Daoy (cell line): ENCODE results near the gene SPATA3. TPM values are rescaled to one million over a fixed set of nuclear protein-coding genes. Genes with fewer than 3 reads are reported as not detected.

Experiments
- DNase-seq: peaks from one replicate; pipeline ENCODE4 v3.0.0-alpha.2; 2015; ENCODE audit warnings: low read depth
- total RNA-seq: library from RNA; depleted of rRNA; stranded (reverse); fragments of >200 nt; shearing (Covaris generic); gene quantifications from 2 replicates; pipeline ENCODE4 v1.2.3, GENCODE V29; 2014; rRNA removed

The SPATA3 gene
- total RNA-seq, 1 experiment from 2014 or later, result not detected

- no peak for DNase-seq
Observed at GRCh38 chr2:231049286-231050017, 53.5 kb downstream of the SPATA3 start.

DNA sequence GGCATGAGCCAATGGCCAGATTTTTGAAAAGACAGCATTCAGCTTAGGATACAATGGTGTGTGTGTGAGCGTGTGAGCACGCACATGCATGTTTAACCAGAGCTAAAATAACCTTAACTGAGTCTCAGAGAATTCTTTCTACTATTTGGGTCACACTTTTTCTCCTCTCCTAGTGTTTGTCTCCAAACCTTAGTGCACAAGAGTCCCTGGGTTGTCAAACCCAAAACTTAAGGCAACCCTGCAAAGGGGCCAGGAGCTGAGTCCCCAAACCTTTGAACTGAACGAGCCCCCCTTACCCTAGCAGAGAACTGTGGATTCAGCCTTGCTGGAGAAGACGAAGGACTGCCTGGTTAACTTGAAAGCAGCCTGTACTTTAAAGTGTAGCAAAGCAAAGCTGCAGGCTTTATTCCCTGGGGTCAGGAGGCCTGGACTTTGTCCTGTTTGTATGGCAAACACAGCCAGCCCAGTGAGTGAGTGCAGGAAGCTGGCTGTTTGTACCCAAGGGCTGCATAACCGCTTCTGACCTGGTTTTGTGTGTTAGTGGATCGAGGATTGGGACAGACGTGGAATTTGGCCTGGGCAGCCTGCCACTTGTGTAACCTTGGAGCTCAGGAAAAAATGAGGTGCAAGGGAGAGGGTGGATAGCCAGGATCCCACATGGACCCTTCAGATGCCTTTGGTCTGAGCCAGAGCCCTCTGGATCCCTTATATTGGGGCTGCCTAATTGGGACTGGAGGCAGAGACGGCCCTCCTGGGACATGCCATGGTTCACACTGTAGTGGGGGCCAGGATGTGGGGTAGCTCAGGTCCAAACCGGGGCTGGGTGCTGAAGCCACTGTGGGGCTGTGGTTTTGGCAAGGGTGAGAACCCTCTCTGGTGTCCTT, 54.3 kb downstream of the SPATA3 start:
- DNase-seq, result no peak

- no peak for DNase-seq
Observed at GRCh38 chr2:231051116-231051515, 55.2 kb downstream of the SPATA3 start.

- peak; percentile 89 for DNase-seq
Observed at GRCh38 chr2:231052494-231053451, 56.9 kb downstream of the SPATA3 start.

DNA sequence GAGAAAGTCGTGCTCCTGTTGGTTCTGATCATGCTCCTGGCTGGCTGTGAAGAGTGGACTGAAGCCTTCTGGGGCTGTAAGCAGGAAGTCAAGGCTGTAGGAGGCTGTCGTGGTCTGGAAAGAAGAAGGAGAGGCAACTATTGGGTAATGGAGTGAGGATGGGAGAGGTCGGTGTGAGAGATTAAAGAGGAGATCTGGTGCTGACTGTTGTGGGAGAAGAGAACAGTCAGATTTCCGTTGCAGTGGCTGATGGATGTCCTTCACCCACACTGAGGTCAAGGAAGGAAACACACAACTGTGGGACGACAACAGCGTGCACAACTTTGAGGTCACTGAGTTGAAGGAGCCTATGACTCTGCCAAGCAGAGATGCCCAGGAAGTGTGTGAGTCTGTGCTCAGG, 57.9 kb downstream of the SPATA3 start:
- DNase-seq, result no peak

DNA sequence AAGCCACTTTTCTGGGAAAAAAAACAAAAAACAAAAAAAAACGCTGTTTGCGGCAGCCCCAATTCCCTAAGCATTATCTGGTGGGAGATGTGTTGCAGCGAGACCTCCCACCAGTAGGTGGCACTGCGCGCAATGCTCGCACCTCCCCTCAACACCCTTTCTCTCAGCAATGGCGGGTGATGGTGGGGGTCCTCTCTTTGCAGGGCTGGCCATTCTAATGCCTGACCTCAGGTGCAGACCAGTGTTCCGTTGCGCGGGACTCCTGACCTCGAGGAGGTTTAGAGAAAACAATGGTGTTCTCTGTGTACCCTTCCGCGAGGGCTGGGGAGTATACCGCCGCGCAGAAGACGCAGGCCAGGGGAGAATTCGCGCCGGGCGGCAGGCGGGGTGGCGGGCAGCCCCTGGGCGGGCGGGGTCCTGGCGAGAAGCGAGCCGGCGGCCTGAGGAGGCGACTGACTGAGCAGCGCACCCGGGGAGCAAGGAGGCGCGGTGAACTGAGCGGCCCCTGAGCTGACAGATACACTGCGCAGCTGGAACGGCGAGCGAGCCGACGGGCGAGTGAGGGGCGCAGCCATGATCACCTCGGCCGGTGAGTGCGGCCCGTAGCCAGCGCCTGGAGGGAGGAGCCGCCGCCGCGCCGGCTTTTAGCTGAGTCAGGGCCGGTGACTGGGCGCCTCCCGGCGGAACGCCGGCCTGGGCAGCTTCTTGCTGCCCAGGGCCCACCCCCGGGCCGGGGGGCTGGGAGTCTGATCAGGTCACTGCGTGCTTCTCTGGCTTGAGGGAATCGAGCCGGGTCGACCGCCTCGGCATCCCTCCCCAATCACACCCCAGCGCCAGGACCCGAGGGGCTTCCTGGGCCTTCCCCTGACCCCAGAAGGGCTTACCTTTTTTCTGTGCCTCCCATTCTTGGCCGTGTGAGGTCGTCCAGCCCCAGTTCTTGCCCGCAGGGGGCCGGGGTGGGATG, 60.8 kb downstream of the SPATA3 start, which contains the start of gene PSMD1:
Gene PSMD1, plus strand, starts transcription at position 415 of the 964 bp plus-strand sequence. Its CDS starts 159 bp downstream, at position 574.
- DNase-seq, result peak; percentile 94

GRCh38 chr2:231057590-231057989, 61.7 kb downstream of the SPATA3 start:
- no peak for DNase-seq

Other genes starting within 250 kb of the SPATA3 start
- 41.8 and 41.9 TPM in 2 replicates for gene ITM2C, start 131.2 kb upstream of the SPATA3 start, total RNA-seq
- not detected in 2 replicates for gene GPR55, start 70.9 kb upstream of the SPATA3 start, total RNA-seq
- gene C2orf72, start 41.4 kb downstream of the SPATA3 start, total RNA-seq, result 0.57 and 0.86 TPM in 2 replicates
- gene PSMD1, start 60.7 kb downstream of the SPATA3 start, total RNA-seq, result 180 and 196 TPM in 2 replicates
- gene HTR2B, start 128.9 kb downstream of the SPATA3 start, total RNA-seq, result not detected in 2 replicates
- 38.3 and 39.4 TPM in 2 replicates for gene ARMC9, start 202.5 kb downstream of the SPATA3 start, total RNA-seq